GM12872 (cell line): ENCODE results near the gene SMYD5.

ENCODE experiments used
- TF ChIP-seq, protein P1 (sequence below): IDR thresholded peaks from 3 replicates; pipeline ENCODE4 v1.5.1; 2011; ENCODE audit warnings: low read depth, mild to moderate bottlenecking, low read length, moderate library complexity; ENCODE audit not compliant: insufficient read depth

Gene SMYD5

DNA sequence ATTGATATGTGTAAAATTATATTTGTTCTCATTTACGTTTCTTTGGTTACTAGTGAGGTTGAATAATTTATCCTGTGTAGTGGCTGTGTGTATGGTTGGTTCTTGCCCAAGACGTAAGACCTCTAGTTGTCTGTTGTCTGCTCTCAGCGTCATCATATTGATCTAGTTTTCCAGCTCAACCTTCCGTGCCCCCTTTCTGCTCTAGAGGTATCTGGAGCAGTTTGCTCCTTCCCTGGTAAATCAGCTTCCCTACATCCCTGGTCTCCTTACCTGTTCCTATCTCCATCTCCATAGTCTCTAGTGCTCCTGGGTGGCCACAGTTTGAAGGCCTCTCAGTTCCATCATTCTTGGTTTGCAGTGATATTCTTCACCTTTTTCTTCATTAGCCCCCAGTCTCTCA lies 1.2 kb downstream of the SMYD5 start:
- TF ChIP-seq, protein P1, sequence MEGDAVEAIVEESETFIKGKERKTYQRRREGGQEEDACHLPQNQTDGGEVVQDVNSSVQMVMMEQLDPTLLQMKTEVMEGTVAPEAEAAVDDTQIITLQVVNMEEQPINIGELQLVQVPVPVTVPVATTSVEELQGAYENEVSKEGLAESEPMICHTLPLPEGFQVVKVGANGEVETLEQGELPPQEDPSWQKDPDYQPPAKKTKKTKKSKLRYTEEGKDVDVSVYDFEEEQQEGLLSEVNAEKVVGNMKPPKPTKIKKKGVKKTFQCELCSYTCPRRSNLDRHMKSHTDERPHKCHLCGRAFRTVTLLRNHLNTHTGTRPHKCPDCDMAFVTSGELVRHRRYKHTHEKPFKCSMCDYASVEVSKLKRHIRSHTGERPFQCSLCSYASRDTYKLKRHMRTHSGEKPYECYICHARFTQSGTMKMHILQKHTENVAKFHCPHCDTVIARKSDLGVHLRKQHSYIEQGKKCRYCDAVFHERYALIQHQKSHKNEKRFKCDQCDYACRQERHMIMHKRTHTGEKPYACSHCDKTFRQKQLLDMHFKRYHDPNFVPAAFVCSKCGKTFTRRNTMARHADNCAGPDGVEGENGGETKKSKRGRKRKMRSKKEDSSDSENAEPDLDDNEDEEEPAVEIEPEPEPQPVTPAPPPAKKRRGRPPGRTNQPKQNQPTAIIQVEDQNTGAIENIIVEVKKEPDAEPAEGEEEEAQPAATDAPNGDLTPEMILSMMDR = no peak

DNA sequence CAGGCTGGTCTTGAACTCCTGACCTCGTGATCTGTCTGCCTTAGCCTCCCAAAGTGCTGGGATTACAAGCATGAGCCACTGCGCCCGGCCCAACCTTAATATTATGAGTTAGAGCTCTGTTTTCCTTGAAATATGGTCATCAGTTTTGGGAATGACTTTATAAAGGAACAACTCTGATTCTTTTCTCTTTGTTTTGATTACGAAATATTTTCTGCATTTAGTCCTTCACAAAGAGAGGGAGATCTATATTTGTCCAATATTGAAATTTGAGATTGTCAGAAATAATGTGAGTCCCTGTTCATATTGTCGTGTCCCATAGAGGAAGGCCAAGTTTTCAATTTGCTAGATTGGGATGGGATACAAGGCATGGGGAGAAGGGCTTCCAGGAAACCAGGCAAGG lies 3.1 kb downstream of the SMYD5 start:
- TF ChIP-seq, protein P1 = no peak

DNA sequence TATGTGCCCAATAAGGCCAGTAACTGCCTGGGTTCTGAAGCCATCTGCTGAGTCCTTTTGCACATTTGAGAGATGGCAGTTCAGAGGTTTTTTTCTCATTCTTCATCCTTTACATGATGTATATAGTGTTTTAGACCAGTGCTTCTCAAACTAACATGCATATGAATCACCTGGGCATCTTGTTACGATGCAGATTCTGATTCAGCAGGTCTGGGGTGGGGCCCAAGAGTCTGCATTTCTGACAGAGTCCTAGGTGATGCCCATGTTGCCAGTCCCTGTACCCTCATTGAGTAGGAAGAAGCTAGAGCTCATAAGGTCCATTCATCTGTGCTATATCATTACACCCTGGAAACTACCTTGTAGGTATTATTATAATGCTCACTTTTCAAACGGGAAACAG lies 3.8 kb downstream of the SMYD5 start:
- TF ChIP-seq, protein P1 = no peak

DNA sequence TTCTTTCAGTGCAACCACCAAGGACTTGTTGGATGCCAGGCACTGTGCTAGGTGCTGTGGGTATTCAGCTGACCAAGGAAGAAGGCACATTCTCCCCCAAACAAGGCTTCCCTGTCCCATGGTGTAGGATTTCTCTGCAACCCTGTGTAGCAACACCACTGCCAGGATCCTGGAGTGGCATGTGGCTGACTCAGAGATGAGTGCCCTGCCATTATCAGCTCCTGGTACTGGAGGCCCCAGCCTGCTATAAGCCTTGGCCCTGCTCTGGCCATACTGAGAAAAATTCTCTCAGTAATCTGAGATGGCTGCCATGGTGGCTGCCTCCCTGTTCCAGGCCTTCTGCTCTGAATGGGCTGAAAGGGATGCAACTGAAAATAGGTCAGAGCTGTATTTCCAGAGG lies 4.3 kb downstream of the SMYD5 start:
- TF ChIP-seq, protein P1 = no peak

DNA sequence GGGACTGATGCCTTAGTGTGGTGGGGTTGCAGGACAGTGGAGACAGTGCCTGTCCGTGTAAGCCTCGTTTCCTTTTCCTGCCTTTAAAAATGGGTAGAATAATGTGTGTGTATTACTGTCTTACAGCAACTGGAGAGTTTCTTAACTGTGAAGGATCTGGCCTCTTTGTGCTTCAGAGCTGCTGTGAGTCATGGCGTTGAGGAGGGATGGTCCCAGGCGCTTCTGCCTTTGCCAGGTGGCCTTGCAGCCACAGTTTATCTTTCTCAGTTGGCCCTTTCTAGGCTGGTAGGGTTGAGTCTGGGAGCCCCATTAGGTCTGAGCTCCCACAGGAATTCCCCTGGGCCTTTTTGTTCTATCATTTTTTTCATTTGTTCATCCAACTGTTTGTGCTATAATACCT lies 9.8 kb downstream of the SMYD5 start:
- TF ChIP-seq, protein P1 = no peak

DNA sequence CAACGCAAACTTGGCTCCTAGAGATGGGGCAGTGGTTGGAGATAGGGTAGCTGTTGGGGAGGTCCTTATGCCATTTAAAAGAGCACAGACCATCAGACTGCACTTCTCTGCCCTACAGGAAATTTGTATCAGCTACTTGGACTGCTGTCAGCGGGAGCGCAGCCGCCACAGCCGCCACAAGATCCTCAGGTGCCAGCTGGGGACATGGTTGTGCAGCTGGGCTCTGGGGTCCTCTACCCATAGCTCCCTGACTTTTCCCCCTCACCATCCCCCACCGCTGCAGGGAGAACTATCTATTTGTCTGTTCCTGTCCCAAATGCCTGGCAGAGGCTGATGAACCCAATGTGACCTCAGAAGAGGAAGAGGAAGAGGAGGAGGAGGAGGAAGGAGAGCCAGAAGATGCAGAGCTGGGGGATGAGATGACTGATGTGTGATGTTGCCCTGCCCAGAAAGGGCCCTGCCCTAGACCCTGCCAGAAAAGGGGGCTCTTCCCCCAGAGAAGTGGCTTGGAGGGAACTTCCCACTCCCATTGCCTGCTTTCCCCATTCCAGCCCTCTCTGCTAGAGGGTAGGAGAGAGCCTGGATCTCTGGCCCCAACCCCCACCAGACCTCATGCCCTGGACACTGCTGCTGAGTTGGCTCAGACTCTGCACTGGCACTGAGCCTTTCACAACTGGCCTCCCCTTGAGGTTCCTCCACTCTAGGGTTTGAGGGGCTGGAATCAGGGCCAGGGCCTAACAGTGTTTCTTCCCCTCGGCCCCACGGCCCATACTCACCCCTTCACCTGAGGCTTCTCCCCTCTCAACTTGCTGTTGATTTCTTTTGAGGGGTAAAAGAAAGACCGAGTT lies 11.7 kb downstream of the SMYD5 start:
- TF ChIP-seq, protein P1 = no peak

DNA sequence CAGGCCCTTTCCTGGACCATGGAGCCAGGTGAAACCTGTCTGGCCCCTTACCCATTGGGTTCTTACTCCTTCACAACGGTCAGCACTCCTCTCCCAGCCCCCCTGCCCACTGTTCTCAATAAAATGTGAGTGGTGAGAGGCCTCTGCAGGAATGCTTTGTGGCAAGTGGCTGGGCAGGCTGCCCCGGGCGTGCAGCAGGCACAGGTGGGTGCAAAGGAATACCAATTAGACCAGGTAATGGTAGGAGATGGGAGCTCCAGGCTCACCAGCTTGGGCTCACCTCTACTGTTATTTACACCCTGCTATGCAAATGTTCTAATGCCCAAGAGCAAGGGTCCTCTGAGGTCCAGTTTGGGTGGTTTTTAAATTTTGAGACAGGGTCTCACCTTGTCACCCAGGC lies 13.0 kb downstream of the SMYD5 start:
- TF ChIP-seq, protein P1 = no peak
